Islet of Langerhans (tissue), 1 donor: ENCODE data around the gene CCDC40.

Experiments used
- FAIRE-seq: peaks from one replicate; lab custom pipeline; 2011; peaks lifted over from hg19 to GRCh38; lab: Jason Lieb, UNC

Gene CCDC40

GRCh38 chr17:80000136-80000535 lies 36.3 kb upstream of the CCDC40 start:
- FAIRE-seq: no peak

- FAIRE-seq: no peak
These were observed 35.3 kb upstream of the CCDC40 start for GRCh38 chr17:80000981-80001775.

GRCh38 chr17:80002070-80002641 lies 34.3 kb upstream of the CCDC40 start:
- FAIRE-seq: no peak

- no peak for FAIRE-seq
These were observed 33.6 kb upstream of the CCDC40 start for GRCh38 chr17:80002690-80003490.

- no peak for FAIRE-seq
These were observed 32.5 kb upstream of the CCDC40 start for GRCh38 chr17:80003969-80004368.

GRCh38 chr17:80005360-80006338 lies 30.8 kb upstream of the CCDC40 start:
- no peak for FAIRE-seq

- FAIRE-seq: no peak
These were observed 30.1 kb upstream of the CCDC40 start for GRCh38 chr17:80006339-80006720.

- no peak for FAIRE-seq
These were observed 29.4 kb upstream of the CCDC40 start for GRCh38 chr17:80006811-80007752.

GRCh38 chr17:80007939-80008338 lies 28.5 kb upstream of the CCDC40 start:
- FAIRE-seq: no peak

GRCh38 chr17:80008383-80008840 lies 28.0 kb upstream of the CCDC40 start:
- no peak for FAIRE-seq

- no peak for FAIRE-seq
These were observed 27.6 kb upstream of the CCDC40 start for GRCh38 chr17:80008848-80009247.

- no peak for FAIRE-seq
These were observed 26.8 kb upstream of the CCDC40 start for GRCh38 chr17:80009391-80010282.

GRCh38 chr17:80010283-80010858 lies 26.1 kb upstream of the CCDC40 start:
- no peak for FAIRE-seq

GRCh38 chr17:80011989-80012555 lies 24.4 kb upstream of the CCDC40 start:
- FAIRE-seq: no peak

GRCh38 chr17:80012765-80013741 lies 23.4 kb upstream of the CCDC40 start:
- no peak for FAIRE-seq

- no peak for FAIRE-seq
These were observed 19.0 kb upstream of the CCDC40 start for GRCh38 chr17:80017226-80018010.
